ENCODE results near the gene GJB6.

Gene GJB6

DNA sequence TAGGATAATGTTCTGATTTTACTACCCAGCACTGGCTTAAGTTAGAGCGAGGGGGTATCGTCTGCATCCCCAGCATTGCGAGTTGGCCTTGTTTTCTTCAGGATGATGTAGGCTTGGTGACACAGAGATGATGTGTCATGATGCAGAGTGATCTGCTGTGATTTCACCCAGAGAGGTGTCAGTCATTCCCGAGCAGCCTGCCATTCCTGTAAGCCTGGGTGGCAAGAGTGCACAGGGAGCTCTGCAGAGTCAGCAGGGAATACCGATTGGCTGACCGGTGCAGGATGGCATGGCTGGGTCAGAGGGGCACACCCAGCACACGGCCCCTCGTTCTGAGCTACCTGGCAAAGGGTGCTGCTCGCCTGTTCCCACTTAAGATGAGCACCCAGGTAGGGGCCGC lies 15.8 kb upstream of the GJB6 start:
- no peaks in the 10 kb centered on the region for H3K9me3 ChIP-seq
- H3K4me3 ChIP-seq, result no peak overlapping the region
- no peaks in the 10 kb centered on the region for H3K4me1 ChIP-seq
- DNase-seq (ENCODE audit: low spot score in 2 of 2), result no peak
- no peaks in the 10 kb centered on the region for H3K36me3 ChIP-seq (replicated peaks)
- in situ Hi-C loops (cut with MboI; ENCODE audit: low sequenced_read_pairs), result no loop called here
- H3K27me3 ChIP-seq (ENCODE audit: low read depth), result no peaks in the 10 kb centered on the region

DNA sequence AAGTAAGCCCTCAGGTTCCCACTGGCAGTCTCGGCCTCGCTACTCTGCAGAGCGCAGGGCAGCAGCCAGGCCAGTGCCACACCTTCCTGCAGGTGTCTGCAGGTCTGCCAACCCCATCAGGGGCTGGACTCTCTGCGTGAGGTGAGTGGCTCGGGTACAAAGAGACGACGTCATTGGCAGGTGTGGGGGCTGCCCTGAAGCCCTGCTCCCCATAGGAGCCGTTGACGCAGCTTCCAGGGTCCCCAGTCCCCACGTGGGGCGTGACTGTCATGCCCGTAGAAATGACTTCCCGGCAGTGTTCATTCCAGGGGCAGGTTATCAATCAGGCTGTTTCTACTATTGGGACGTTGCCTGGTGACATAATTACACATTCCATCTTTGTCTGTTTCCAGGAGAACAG lies 15.3 kb upstream of the GJB6 start:
- no peaks in the 10 kb centered on the region for H3K4me1 ChIP-seq
- H3K9me3 ChIP-seq, result no peaks in the 10 kb centered on the region
- H3K4me3 ChIP-seq, result no peak overlapping the region
- in situ Hi-C loops (cut with MboI; ENCODE audit: low sequenced_read_pairs), result no loop called here
- H3K27me3 ChIP-seq (ENCODE audit: low read depth), result no peaks in the 10 kb centered on the region
- no peak for DNase-seq (ENCODE audit: low spot score in 2 of 2)
- no peaks in the 10 kb centered on the region for H3K36me3 ChIP-seq (replicated peaks)

DNA sequence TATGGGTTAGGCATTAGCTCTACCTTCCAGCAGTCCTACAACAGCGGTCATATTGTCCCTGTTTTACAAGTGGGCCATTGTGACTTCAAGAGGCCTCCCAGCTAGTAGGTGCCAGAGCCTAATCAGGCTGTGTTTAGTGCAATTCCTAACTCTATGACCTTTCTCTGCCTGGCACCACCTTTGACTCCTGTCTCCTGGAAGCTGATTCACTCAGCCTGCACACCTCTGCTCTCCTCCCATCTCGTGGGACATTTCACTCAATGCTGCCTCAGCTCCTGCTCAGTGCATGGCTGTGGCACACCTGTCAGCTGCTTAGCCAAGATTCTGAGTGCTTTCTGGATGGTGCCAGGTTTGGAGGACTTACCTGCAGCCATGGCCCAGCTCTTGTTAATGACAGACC lies 9.5 kb upstream of the GJB6 start:
- in situ Hi-C loops (cut with MboI; ENCODE audit: low sequenced_read_pairs), result no loop called here
- Histone ChIP-seq H3K27me3 (ENCODE audit: low read depth) (no peaks in the 10 kb centered on the region), H3K9me3 (no peaks in the 10 kb centered on the region), H3K4me3 (no peak overlapping the region), H3K4me1 (no peaks in the 10 kb centered on the region), H3K36me3 (replicated peaks) (no peaks in the 10 kb centered on the region)
- no peak for DNase-seq (ENCODE audit: low spot score in 2 of 2)

DNA sequence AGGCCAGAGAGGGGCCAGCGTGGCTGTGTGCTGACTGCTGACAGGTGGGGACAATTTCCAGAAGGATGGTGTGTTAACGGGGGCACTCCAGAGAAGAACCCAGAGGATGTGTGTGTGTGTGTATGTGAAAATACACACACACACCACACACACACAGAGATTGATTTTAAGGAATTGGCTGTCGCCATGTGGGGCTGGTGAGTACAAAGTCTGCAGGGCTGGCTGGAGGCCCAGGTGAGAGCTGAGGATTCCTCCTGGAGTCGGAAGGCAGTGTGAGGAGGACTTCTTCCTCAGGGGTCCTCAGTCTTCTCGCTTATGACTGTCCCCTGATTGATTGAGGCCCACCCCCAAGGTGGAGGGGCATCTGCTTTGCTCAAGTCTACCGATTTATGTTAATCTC lies 7.6 kb upstream of the GJB6 start:
- no peak for DNase-seq (ENCODE audit: low spot score in 2 of 2)
- in situ Hi-C loops (cut with MboI; ENCODE audit: low sequenced_read_pairs), result no loop called here
- Histone ChIP-seq H3K27me3 (ENCODE audit: low read depth) (no peaks in the 10 kb centered on the region), H3K9me3 (no peaks in the 10 kb centered on the region), H3K36me3 (replicated peaks) (no peaks in the 10 kb centered on the region), H3K4me3 (no peak overlapping the region), H3K4me1 (no peaks in the 10 kb centered on the region)

DNA sequence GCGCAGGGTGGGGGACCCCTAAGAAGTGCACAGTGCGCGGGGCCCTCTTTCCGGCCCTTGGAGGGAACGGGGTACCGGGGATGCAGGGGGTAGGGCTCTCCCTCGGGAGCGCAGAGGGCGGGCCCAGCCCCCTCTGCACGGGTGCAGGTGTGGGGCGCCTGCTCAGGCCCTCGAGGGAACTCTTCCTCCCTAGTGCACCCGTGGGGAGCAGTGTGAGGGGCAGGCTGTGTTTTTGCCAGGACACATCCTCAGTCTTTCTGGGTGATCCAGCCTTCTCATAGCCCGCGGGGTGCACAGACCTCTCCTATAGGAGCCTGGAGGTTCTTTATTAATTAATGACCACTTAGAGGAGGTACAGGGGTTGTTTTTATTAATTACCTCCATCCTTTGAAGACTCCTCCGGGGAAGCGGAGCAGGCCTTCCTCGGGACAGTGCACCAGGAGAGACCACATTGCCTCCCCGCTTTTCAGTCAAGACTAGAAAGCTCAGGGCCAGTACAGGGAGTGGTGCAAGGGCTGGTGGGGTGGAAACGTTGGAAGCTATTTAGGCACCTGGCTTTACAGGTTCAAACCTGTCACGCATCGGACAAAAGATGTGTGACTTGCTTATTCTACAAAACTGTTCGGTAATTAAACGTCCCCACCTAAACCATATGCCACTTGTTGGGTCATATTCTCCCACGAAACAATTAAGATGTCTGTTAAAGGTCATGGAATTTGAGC lies 598 bp upstream of the GJB6 start:
- no peaks in the 10 kb centered on the region for H3K36me3 ChIP-seq (replicated peaks)
- peaks cover 16% of the 10 kb centered on the region for H3K27me3 ChIP-seq (ENCODE audit: low read depth)
- peak overlapping the region; percentile 28 for H3K4me3 ChIP-seq
- H3K9me3 ChIP-seq, result no peaks in the 10 kb centered on the region
- no peaks in the 10 kb centered on the region for H3K4me1 ChIP-seq
- no peak for DNase-seq (ENCODE audit: low spot score in 2 of 2)
- in situ Hi-C loops (cut with MboI; ENCODE audit: low sequenced_read_pairs), result no loop called here

DNA sequence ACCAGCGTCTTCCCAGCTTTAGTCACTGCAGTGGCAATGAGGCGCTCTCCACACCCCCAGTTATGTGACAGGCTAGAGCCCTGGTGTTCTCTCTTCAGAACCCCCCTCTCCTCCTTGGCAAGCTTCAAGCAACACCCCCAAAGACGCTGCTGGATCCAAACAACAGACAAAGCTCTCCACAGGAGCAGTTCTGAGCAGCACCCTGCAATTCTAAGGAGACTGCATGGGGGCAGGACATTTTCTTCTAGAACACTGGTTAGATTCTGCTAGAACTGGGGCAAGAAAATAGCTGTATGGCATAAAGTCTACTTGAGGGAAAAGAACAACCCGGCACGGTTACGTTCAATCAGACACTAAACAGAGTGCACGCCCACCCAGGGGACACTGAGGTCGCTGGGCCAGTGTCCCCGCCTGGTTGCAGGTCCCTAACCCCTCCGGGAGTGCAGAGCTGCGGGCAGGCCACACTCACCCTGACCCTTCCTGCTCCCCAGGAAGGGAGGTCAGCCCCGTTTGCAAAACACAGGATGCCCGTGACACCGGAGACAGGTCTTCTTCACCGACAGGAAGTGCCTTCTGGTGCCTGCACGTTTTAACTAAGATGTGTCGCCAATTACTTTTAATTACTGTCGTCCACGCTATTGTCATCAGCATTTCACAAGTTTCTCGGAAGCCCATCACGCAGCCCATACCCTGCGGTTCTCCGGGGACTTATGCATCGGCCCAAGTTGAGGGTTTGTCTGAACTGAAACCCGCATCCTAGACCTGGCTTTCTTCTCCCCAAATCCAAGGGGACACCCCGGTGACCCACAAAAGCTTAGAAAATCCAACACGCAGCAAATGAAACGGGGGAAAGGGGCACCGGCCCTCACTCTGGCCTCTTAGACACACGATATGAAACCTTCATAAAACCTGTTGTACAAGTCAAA lies 943 bp downstream of the GJB6 start:
- Histone ChIP-seq H3K4me3 (peak overlapping the region; percentile 28), H3K4me1 (no peaks in the 10 kb centered on the region), H3K9me3 (no peaks in the 10 kb centered on the region), H3K27me3 (ENCODE audit: low read depth) (peaks cover 16% of the 10 kb centered on the region), H3K36me3 (replicated peaks) (no peaks in the 10 kb centered on the region)
- no peak for DNase-seq (ENCODE audit: low spot score in 2 of 2)
- in situ Hi-C loops (cut with MboI; ENCODE audit: low sequenced_read_pairs), result no loop called here

DNA sequence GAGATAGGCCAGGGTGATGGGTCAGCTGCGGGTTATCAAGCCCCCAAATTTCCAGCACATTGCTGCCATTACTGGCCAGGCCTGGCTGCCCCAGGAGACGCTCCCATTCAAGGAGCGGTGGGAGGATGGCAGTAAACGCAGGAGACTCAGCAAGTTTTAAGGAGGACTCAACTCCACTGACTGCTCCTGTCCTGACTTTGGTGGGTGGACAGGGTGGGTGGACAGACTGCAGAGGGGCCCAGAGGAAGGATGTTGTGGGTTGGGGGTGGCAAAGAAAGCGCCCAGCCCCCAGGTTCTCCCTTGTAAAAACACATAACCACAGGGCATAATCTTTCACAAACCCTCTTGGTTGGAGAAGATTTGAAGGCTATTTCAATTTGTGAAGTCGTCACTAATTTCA lies 4.4 kb downstream of the GJB6 start:
- Histone ChIP-seq H3K27me3 (ENCODE audit: low read depth) (peaks cover 11% of the 10 kb centered on the region), H3K36me3 (replicated peaks) (no peaks in the 10 kb centered on the region), H3K9me3 (no peaks in the 10 kb centered on the region), H3K4me3 (no peak overlapping the region), H3K4me1 (no peaks in the 10 kb centered on the region)
- in situ Hi-C loops (cut with MboI; ENCODE audit: low sequenced_read_pairs), result no loop called here
- DNase-seq (ENCODE audit: low spot score in 2 of 2), result no peak

DNA sequence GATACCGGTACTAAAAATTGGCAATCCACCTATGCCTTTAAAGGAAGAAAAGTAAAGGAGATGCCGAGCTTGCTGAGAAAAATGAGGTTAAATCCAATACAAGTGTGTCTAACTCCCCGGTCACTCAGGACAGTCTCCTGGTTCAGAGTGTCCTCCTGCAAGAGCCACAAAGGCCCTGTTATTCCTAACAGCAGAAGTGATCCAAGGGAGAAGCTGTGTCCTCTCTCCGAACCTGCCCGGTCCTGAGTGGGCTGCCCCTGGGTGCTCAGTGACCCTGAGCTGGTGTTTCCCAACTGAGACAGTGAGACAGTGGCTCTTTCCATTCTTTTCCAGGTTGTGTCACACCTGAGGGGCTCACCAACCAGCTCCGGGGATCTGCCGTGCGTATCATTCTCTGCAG lies 4.8 kb downstream of the GJB6 start:
- in situ Hi-C loops (cut with MboI; ENCODE audit: low sequenced_read_pairs), result no loop called here
- no peak for DNase-seq (ENCODE audit: low spot score in 2 of 2)
- no peak overlapping the region for H3K4me3 ChIP-seq
- peaks cover 7% of the 10 kb centered on the region for H3K27me3 ChIP-seq (ENCODE audit: low read depth)
- H3K9me3 ChIP-seq, result no peaks in the 10 kb centered on the region
- H3K36me3 ChIP-seq (replicated peaks), result no peaks in the 10 kb centered on the region
- H3K4me1 ChIP-seq, result no peaks in the 10 kb centered on the region

DNA sequence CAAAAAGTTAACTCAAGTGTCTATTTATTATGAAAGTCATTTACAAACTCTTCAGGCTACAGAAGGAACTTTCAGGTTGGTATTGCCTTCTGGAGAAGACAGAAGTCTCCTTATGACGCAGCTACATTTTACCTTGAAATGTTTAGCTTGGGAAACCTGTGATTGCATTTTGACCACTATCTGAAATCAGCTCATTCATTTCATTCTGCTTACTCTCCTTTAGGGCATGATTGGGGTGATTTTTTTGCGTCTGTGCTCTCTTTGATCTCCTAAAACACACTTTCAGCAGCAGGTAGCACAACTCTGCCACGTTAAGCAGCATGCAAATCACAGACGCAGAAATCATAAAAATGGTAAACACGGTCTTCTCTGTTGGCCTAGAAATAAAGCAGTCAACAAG lies 9.6 kb downstream of the GJB6 start:
- Histone ChIP-seq H3K4me3 (no peak overlapping the region), H3K9me3 (no peaks in the 10 kb centered on the region), H3K36me3 (replicated peaks) (no peaks in the 10 kb centered on the region), H3K27me3 (ENCODE audit: low read depth) (0 out of 2 replicates have a peak, but pooled peaks cover under 1% of the 10 kb centered on the region), H3K4me1 (no peaks in the 10 kb centered on the region)
- in situ Hi-C loops (cut with MboI; ENCODE audit: low sequenced_read_pairs), result no loop called here
- DNase-seq (ENCODE audit: low spot score in 2 of 2), result no peak

DNA sequence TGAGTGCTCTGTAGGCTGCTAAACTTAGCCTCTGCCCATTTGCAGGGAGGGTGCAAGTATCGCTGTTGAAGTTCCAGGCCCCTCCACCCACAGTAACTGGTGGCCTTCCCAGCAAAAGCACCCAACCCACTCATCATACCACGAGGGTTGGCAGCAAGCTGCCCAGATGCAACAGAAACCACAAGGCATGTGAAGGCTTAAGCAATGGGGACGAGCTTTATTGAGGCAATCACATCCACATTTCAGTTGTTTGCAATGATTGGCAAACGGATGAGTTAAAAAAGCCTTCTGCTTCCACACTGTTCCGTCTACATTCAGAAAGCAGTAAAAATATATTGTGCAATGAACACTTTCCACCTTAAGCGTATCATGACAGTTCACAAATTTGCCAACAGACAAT lies 10.3 kb downstream of the GJB6 start:
- DNase-seq (ENCODE audit: low spot score in 2 of 2), result no peak
- Histone ChIP-seq H3K36me3 (replicated peaks) (no peaks in the 10 kb centered on the region), H3K4me3 (no peak overlapping the region), H3K9me3 (no peaks in the 10 kb centered on the region), H3K27me3 (ENCODE audit: low read depth) (0 out of 2 replicates have a peak, but pooled peaks cover 7% of the 10 kb centered on the region), H3K4me1 (no peaks in the 10 kb centered on the region)
- in situ Hi-C loops (cut with MboI; ENCODE audit: low sequenced_read_pairs), result no loop called here

DNA sequence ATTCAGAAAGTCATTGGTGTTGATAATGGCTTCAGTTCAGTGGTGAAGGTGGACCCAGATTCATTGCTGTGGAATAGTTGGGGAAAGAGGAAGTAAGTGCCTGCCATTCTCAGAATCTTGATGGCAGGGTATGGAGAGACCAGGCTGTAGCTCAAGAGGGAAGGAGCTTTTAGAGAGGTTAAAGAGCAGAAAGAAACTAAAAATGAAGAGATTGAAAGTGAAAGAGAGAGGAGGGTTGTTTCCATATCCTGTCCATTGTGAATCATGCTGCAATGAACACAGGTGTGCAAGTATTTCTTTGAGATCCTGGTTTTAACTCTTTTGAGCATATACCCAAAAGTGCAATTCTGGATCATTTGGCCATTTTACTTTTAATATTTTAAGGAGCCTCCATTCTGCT lies 12.5 kb downstream of the GJB6 start:
- Histone ChIP-seq H3K27me3 (ENCODE audit: low read depth) (peaks cover 7% of the 10 kb centered on the region), H3K4me3 (no peak overlapping the region), H3K4me1 (no peaks in the 10 kb centered on the region), H3K9me3 (no peaks in the 10 kb centered on the region), H3K36me3 (replicated peaks) (no peaks in the 10 kb centered on the region)
- DNase-seq (ENCODE audit: low spot score in 2 of 2), result no peak
- in situ Hi-C loops (cut with MboI; ENCODE audit: low sequenced_read_pairs), result no loop called here

DNA sequence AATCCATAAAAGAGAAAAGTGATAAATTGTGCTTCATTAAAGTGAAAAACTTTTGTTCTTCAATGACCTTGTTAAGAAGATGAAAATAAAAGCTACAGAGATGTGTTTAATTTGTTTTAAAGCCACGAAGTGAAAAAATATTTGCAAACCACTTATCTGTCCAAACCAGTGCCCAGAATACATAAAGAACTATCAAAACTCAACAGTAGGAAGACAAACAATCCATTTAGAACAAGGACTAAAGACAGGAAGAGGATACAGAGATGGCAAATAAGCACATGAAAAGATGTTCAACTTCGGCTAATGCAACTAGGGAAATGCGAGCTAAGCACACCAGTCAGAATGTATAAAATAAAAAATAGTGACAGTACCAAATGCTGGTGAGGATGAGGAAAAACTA lies 15.0 kb downstream of the GJB6 start:
- no peak overlapping the region for H3K4me3 ChIP-seq
- H3K36me3 ChIP-seq (replicated peaks), result no peaks in the 10 kb centered on the region
- no peaks in the 10 kb centered on the region for H3K9me3 ChIP-seq
- in situ Hi-C loops (cut with MboI; ENCODE audit: low sequenced_read_pairs), result no loop called here
- DNase-seq (ENCODE audit: low spot score in 2 of 2), result no peak
- peaks cover 9% of the 10 kb centered on the region for H3K27me3 ChIP-seq (ENCODE audit: low read depth)
- no peaks in the 10 kb centered on the region for H3K4me1 ChIP-seq

DNA sequence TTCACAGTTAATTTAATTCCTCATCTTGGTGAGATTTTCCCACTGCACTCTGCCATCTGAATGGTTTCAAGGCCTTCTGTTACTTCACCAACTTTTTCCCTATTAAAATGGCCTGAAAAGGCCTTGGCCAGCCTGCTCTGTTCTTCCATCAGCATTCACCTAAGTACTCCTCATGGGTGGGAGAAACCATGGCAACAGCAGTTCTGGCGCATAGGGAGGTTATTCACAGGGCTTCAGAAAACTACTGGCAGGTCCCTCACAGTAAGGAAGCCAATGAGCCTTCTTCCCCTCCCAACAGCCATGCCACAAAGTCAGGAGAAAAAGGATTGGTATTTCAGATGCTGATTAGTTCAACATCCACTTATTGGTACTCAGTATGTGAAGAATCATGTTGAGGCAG lies 22.2 kb downstream of the GJB6 start:
- in situ Hi-C loops (cut with MboI; ENCODE audit: low sequenced_read_pairs), result no loop called here
- H3K4me3 ChIP-seq, result no peak overlapping the region
- no peaks in the 10 kb centered on the region for H3K9me3 ChIP-seq
- H3K4me1 ChIP-seq, result no peaks in the 10 kb centered on the region
- H3K36me3 ChIP-seq (replicated peaks), result no peaks in the 10 kb centered on the region
- H3K27me3 ChIP-seq (ENCODE audit: low read depth), result peaks cover 2% of the 10 kb centered on the region; the same call in 1 of the 2 replicates
- DNase-seq (ENCODE audit: low spot score in 2 of 2), result no peak

DNA sequence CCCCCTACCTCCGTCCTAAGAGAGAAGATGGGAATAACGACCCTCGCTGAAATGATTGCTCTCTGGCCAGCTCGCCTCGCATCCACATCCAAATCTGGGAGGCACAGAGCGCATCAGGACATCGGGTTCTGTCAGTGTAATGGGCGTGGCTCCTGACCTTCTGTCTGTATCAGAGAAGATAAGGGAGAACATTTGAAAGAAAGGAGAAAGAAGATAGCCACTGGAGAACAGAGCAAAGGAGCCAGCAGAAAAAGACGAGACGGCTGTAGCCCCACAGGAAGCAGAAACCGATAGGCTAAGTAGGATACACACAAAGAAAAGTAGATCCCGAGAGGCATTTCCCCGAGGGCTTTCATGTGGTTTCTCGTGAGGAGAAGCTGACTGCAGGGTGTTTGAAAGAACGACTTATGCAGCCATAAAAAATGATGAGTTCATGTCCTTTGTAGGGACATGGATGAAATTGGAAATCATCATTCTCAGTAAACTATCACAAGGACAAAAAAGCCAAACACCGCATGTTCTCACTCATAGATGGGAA lies 25.4 kb downstream of the GJB6 start:
- DNase-seq (ENCODE audit: low spot score in 2 of 2), result no peak
- Histone ChIP-seq H3K36me3 (replicated peaks) (no peaks in the 10 kb centered on the region), H3K4me1 (no peaks in the 10 kb centered on the region), H3K9me3 (no peaks in the 10 kb centered on the region), H3K4me3 (no peak overlapping the region), H3K27me3 (ENCODE audit: low read depth) (no peaks in the 10 kb centered on the region)
- in situ Hi-C loops (cut with MboI; ENCODE audit: low sequenced_read_pairs), result no loop called here
